Measurements from ENCODE around the gene RBPJ. TPM values are rescaled to one million over a fixed set of nuclear protein-coding genes. Genes with fewer than 3 reads are reported as not detected.
"Not testable (repeated sequence)": the region's sequence is repeated elsewhere in the genome, so short reads cannot be mapped to it uniquely, and the experiment has no call there.

Gene RBPJ
- total RNA-seq, 1 donor from 2014 or later: 145 TPM

- intact Hi-C loops (cut with micrococcal nuclease): loop anchor here (1.0 kb wide), 1 partner anchor 12 kb away; no protein-coding TSS in a partner anchor
Measured at GRCh38 chr4:26300314-26301307, 20.2 kb upstream of the RBPJ start.

GRCh38 chr4:26302031-26302899, 18.5 kb upstream of the RBPJ start:
- intact Hi-C loops (cut with micrococcal nuclease): no loop called here

- intact Hi-C loops (cut with micrococcal nuclease): no loop called here
Measured at GRCh38 chr4:26303008-26303407, 17.8 kb upstream of the RBPJ start.

GRCh38 chr4:26307037-26307800, 13.6 kb upstream of the RBPJ start:
- intact Hi-C loops (cut with micrococcal nuclease): no loop called here

- intact Hi-C loops (cut with micrococcal nuclease): loop anchor here (1.0 kb wide), 2 partner anchors 9 to 11 kb away; no protein-coding TSS in a partner anchor
Measured at GRCh38 chr4:26308568-26308967, 12.2 kb upstream of the RBPJ start.

- intact Hi-C loops (cut with micrococcal nuclease): no loop called here
Measured at GRCh38 chr4:26310264-26310663, 10.6 kb upstream of the RBPJ start.

DNA sequence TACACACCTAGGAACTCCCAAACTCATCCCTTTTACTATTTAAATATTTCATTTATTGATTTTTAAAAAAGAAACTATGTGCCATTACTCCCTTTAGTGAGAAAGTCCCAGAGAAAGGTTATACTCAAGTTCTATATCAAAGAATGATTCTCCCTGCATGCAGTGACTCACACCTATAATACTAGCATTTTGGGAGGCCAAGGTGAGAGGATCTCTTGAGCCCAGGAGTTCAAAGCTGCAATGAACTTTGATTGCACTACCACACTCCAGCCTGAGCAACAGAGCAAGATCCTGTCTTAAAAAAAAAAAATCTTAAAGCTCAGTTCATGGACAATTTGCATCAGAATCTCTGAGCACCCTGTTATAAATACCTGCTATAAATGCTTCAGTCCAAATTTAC, 9.2 kb upstream of the RBPJ start:
- intact Hi-C loops (cut with micrococcal nuclease): loop anchor here (1.0 kb wide), 2 partner anchors 9 to 11 kb away; no protein-coding TSS in a partner anchor

- intact Hi-C loops (cut with micrococcal nuclease): not testable (repeated sequence)
Measured at GRCh38 chr4:26315316-26315932, 5.4 kb upstream of the RBPJ start.

DNA sequence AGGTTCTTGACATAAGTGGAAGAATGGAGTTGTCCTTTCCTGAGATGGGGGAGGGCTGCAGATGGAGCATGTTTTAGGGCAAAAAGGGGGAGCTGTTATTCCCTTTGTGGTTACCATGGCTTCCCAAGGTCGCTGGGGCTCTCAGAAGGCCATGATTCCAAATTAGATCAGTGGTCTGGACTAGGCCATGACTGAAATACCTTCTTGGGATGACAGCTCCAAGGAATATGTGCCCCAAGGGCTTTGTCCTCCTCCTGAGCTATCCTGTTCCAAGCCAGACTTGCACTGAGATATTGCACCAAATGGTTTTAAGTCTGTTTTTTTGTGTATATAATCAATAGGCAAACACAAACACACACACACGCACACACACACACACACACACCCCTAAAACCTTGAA, 3.0 kb upstream of the RBPJ start:
- intact Hi-C loops (cut with micrococcal nuclease): no loop called here

GRCh38 chr4:26319467-26319948, 1.3 kb upstream of the RBPJ start:
- intact Hi-C loops (cut with micrococcal nuclease): loop anchor here (1.0 kb wide), 10 partner anchors 11 to 1159 kb away; partner anchors contain the start of genes ANAPC4, SEL1L3, SEPSECS and SMIM20

DNA sequence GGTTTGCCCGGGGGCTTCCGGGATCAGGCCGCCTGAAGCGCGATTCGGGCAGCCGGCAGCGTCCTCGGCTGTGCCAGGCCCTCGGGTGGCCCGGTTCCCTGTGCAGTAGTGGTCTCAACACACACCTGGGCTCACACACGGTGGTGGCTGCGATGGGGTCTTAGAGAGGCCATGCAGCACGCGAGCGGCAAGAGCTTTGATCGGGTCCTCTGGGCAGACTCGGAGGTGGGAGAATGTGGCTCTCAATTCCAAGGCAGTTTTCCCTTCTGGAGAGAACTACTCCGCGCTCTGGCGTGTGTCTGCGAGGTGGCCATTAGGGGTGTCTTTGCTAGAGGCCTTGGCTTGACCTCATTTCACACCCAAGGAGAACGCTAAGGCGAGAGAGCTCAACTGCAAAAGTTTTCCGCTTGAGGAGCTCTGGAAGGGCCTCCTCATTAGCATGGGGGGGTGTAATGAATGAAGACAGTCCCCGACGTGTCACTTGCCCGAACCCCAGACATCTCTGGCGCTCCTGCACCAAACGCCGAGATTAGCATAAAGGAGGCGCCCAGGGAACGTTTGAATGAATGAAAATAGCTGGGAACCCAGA, 771 bp upstream of the RBPJ start:
- intact Hi-C loops (cut with micrococcal nuclease): loop anchor here (1.0 to 5.0 kb wide), 14 partner anchors 8 to 1738 kb away; partner anchors contain the start of genes ANAPC4, DHX15, SEL1L3 and SEPSECS

- intact Hi-C loops (cut with micrococcal nuclease): loop anchor here (2.0 to 5.0 kb wide), 4 partner anchors 263 to 1739 kb away; partner anchors contain the start of genes DHX15 and TBC1D19
Measured at GRCh38 chr4:26321373-26322221, 783 bp downstream of the RBPJ start.

DNA sequence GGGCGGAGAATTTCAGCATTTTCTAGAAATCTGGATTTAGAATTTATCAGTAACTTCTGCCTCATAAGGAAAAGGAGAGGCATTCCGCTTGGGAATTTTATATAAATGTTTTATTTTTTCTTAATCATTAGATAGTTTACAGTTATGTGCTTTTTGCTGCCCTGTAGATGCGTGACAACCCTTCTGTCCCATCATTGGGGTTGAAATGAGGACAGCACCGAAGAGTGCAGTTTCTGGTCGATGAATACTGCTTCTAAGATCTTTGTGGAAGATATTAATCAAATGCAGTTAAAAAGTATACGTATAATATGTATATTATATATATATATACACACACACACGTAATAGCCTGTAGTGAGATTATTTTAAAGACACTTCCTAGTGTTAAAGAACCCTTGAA, 1.5 kb downstream of the RBPJ start:
- intact Hi-C loops (cut with micrococcal nuclease): loop anchor here (2.0 to 5.0 kb wide), 3 partner anchors 262 to 1740 kb away; partner anchors contain the start of genes DHX15 and TBC1D19

- intact Hi-C loops (cut with micrococcal nuclease): loop anchor here (2.0 to 5.0 kb wide), 4 partner anchors 193 to 1742 kb away; partner anchors contain the start of genes DHX15 and TBC1D19
Measured at GRCh38 chr4:26323821-26324220, 3.0 kb downstream of the RBPJ start.

GRCh38 chr4:26325191-26325590, 4.4 kb downstream of the RBPJ start:
- intact Hi-C loops (cut with micrococcal nuclease): loop anchor here (1.0 to 2.0 kb wide), 7 partner anchors 85 to 337 kb away; no protein-coding TSS in a partner anchor

GRCh38 chr4:26326791-26327190, 6.0 kb downstream of the RBPJ start:
- intact Hi-C loops (cut with micrococcal nuclease): no loop called here

GRCh38 chr4:26330186-26330787, 9.5 kb downstream of the RBPJ start:
- intact Hi-C loops (cut with micrococcal nuclease): loop anchor here (1.0 to 5.0 kb wide), 7 partner anchors 27 to 680 kb away; no protein-coding TSS in a partner anchor

DNA sequence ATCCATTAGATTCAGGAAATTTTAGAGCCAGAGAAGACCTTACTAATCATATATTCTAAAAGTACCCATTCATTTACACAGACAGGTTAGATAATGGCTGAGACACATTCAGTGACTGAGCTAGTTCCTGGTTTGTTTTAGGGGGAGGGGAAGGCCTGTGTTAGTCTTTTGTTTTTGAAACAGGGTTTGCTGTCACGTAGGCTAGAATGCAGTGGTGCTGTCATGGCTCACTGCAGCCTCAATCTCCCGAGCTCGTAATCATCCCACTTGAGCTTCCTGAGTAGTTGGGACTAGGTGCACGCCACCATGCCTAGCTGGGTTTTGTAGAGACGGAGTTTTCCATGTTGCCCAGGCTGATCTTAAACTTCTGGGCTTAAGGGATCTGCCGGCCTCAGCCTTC, 10.1 kb downstream of the RBPJ start:
- intact Hi-C loops (cut with micrococcal nuclease): loop anchor here (1.0 to 5.0 kb wide), 7 partner anchors 26 to 679 kb away; no protein-coding TSS in a partner anchor
